Tibial nerve (tissue), 4 donors: Measurements from ENCODE around the gene CDH4. TPM values are rescaled to one million over a fixed set of nuclear protein-coding genes. Genes with fewer than 3 reads are reported as not detected.

Source experiments
- DNase-seq, 2 donors: peaks; one replicate each; pipeline ENCODE4 v3.0.0-alpha.2; 2019; ENCODE audit warnings: low spot score in 2 of 2
- H3K27ac ChIP-seq, 4 donors: fragments of 200-600 bp; sonication (generic) in 3 of 4; one replicate each; pipeline ENCODE4 v1.5.1; 2017 to 2019; ENCODE audit warnings: mild to moderate bottlenecking in 1 of 4
- H3K27me3 ChIP-seq, 2 donors: fragments of 200-600 bp; sonication (generic) in 1 of 2; one replicate each; pipeline versions ENCODE4 v1.5.1 to v1.6.0; 2017 to 2019
- H3K36me3 ChIP-seq, 3 donors: fragments of 200-600 bp; sonication (generic); one replicate each; pipeline ENCODE4 v1.5.1; 2018 to 2019
- H3K4me1 ChIP-seq, 4 donors: fragments of 200-600 bp; sonication (generic) in 3 of 4; one replicate each; pipeline ENCODE4 v1.5.1; 2017 to 2019
- H3K4me3 ChIP-seq, 4 donors: fragments of 200-600 bp; sonication (generic) in 3 of 4; one replicate each; pipeline ENCODE4 v1.5.1; 2017 to 2019; ENCODE audit warnings: mild to moderate bottlenecking in 1 of 4, moderate library complexity in 1 of 4
- H3K9me3 ChIP-seq, 4 donors: fragments of 200-600 bp; sonication (generic) in 3 of 4; one replicate each; pipeline ENCODE4 v1.5.1; 2017 to 2019
- CTCF ChIP-seq, 5 experiments: fragments of 200-600 bp in 3 of 5; fragments of 450-650 bp in 2 of 5; sonication (generic) in 3 of 5; IDR thresholded peaks; one replicate each; pipeline ENCODE4 v1.5.1; 2016 to 2019; ENCODE audit warnings: antibody characterized with exemption in 5 of 5, mild to moderate bottlenecking in 3 of 5, moderate library complexity in 2 of 5
- EP300 ChIP-seq, 2 donors: sonication (generic); formaldehyde crosslinking; IDR thresholded peaks; one replicate each; pipeline ENCODE4 v1.6.1; 2017; ENCODE audit warnings: antibody characterized with exemption in 2 of 2, mild to moderate bottlenecking in 1 of 2
- POLR2A ChIP-seq, 2 donors: fragments of 450-650 bp; IDR thresholded peaks; one replicate each; pipeline ENCODE4 v1.6.1; 2017; ENCODE audit warnings: antibody characterized with exemption in 2 of 2, mild to moderate bottlenecking in 2 of 2, moderate library complexity in 2 of 2
- WGBS, 2 donors: methylation state at CpG; one replicate each; pipeline ENCODE4 v1.1.5; 2018; 5-methylcytosine and 5-hydroxymethylcytosine counted together
- total RNA-seq, 4 donors: library from RNA; depleted of rRNA; stranded (reverse); fragments of >200 nt; gene quantifications; one replicate each; pipeline ENCODE4 v1.1.0, GENCODE V29; 2016

Gene CDH4
- total RNA-seq, 4 donors from 2014 or later = 0.78 to 2.3 (median 1.0) TPM

GRCh38 chr20:61974357-61974665 lies 722.2 kb downstream of the CDH4 start:
- 87 to 96% methylated on average over 9 to 14 of the region's 14 CpGs for WGBS, 2 donors
- no peak for DNase-seq
- no peak overlapping the region for H3K4me3 ChIP-seq
- H3K27me3 ChIP-seq = no peaks in the 10 kb centered on the region
- no peaks in the 10 kb centered on the region for H3K4me1 ChIP-seq
- peaks cover 0 to 58% (median 14%) of the 10 kb centered on the region in 3 donors for H3K36me3 ChIP-seq
- H3K27ac ChIP-seq = no peak overlapping the region
- H3K9me3 ChIP-seq = no peaks in the 10 kb centered on the region
- TF ChIP-seq POLR2A (IDR thresholded peaks at IDR 0.05) (no peak), CTCF (IDR thresholded peaks at IDR 0.05) (no peak), EP300 (IDR thresholded peaks at IDR 0.05) (no peak)

- Histone ChIP-seq H3K9me3 (no peaks in the 10 kb centered on the region), H3K4me3 (no peak overlapping the region), H3K27ac (no peak overlapping the region), H3K4me1 (no peaks in the 10 kb centered on the region), H3K27me3 (no peaks in the 10 kb centered on the region), H3K36me3 (peaks cover 0 to 71% (median 14%) of the 10 kb centered on the region in 3 donors)
- no peak for TF ChIP-seq CTCF (IDR thresholded peaks at IDR 0.05)
- no peak for TF ChIP-seq POLR2A (IDR thresholded peaks at IDR 0.05)
- no peak for TF ChIP-seq EP300 (IDR thresholded peaks at IDR 0.05)
- no peak for DNase-seq
- 75 to 76% methylated on average over 11 of the region's 11 CpGs for WGBS, 2 donors
These were observed 723.5 kb downstream of the CDH4 start for GRCh38 chr20:61975407-61976129.

DNA sequence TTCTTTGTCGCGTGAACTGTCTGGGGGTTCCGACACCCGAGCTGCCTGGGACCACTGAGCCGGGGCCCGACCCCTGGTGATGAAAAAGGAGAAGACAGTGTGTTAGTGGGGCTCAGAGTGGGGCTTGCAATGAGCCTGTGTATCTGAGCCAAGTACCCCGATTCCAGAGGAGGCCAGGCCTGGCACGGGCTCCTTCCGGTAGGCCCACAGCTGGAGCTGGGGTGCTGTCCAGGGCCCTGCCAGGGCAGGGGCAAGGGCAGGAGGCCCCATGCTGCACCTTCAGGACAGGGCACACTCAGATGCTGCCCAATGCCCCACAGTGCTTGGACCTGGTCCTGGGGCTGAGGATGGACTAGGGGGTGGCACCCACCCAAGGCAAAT lies 724.2 kb downstream of the CDH4 start:
- TF ChIP-seq EP300 (IDR thresholded peaks at IDR 0.05) (no peak), CTCF (IDR thresholded peaks at IDR 0.05) (no peak)
- no peak for DNase-seq
- 82 to 84% methylated on average over 6 to 7 of the region's 9 CpGs for WGBS, 2 donors
- Histone ChIP-seq H3K27me3 (no peaks in the 10 kb centered on the region), H3K36me3 (peaks cover 0 to 74% (median 14%) of the 10 kb centered on the region in 3 donors), H3K4me1 (peaks cover 0 to 3% (median 0%) of the 10 kb centered on the region in 4 donors), H3K9me3 (no peaks in the 10 kb centered on the region), H3K27ac (no peak overlapping the region), H3K4me3 (no peak overlapping the region)

DNA sequence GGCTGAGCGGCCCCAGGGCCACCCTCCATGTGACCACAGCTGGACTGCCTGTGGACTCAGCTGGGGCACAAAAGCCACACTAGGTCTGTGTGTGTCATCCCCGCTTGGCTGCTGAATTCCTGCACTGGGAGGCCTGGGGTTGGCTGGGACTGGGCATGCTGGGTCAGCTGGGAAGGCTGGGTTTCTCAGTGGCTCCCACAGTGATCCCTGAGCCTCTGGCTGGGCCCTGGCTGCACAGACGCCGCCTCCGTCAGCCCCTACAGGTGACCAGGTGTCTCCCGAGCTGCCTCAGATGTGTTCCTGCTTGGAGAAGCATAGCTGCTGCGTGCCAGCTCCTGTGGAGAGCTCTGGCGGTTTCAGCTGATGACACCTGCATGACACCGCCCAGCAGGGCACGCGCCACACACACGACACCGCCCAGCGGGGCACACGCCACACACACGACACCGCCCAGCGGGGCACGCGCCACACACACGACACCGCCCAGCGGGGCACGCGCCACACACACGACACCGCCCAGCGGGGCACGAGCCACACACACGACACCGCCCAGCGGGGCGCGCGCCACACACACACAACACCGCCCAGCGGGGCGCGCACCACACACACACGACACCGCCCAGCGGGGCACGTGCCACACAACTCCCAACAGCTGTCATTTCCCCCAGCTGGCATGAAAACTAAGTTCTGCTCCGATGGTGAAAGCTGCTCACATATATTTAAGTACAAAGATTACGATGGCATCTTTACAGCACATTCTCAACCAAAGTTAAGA lies 724.8 kb downstream of the CDH4 start:
- DNase-seq = no peak
- Histone ChIP-seq H3K27me3 (no peaks in the 10 kb centered on the region), H3K27ac (no peak overlapping the region), H3K4me3 (no peak overlapping the region), H3K4me1 (peaks cover 0 to 3% (median 0%) of the 10 kb centered on the region in 4 donors), H3K9me3 (no peaks in the 10 kb centered on the region), H3K36me3 (peaks cover 0 to 70% (median 14%) of the 10 kb centered on the region in 3 donors)
- TF ChIP-seq POLR2A (IDR thresholded peaks at IDR 0.05) = no peak
- no peak for TF ChIP-seq EP300 (IDR thresholded peaks at IDR 0.05)
- WGBS, 2 donors = 94% methylated on average over 38 to 42 of the region's 45 CpGs

GRCh38 chr20:61977419-61977786 lies 725.3 kb downstream of the CDH4 start:
- WGBS, 2 donors = 91 to 92% methylated on average over 10 of the region's 10 CpGs

DNA sequence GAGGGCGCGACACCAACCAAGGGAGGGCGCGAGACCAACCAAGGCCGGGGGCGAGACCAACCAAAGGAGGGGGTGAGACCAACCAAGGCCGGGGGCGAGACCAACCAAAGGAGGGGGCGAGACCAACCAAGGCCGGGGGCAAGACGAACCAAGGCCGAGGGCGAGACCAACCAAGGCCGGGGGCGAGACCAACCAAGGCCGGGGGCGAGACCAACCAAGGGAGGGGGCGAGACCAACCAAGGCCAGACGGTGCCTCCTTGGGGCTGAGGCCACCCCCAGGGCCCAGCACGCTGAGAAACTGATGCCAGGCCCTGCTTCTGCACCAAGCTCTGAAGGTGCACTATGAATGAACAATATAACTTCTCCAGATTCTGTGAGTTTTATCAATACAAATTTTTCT lies 726.4 kb downstream of the CDH4 start:
- Histone ChIP-seq H3K9me3 (no peaks in the 10 kb centered on the region), H3K4me3 (no peak overlapping the region), H3K27ac (no peak overlapping the region), H3K27me3 (no peaks in the 10 kb centered on the region), H3K36me3 (peaks cover 0 to 63% (median 13%) of the 10 kb centered on the region in 3 donors), H3K4me1 (peaks cover 0 to 3% (median 0%) of the 10 kb centered on the region in 4 donors)
- no peak for DNase-seq
- TF ChIP-seq EP300 (IDR thresholded peaks at IDR 0.05) (no peak), POLR2A (IDR thresholded peaks at IDR 0.05) (no peak), CTCF (IDR thresholded peaks at IDR 0.05) (no peak)
- WGBS, 2 donors = 98% methylated on average over 20 of the region's 20 CpGs

More at GRCh38 chr20:61977419-61977786, 725.3 kb downstream of the CDH4 start:
- H3K4me1 ChIP-seq = peaks cover 0 to 3% (median 0%) of the 10 kb centered on the region in 4 donors
- H3K27me3 ChIP-seq = no peaks in the 10 kb centered on the region
- no peak overlapping the region for H3K27ac ChIP-seq
- H3K36me3 ChIP-seq = peaks cover 0 to 64% (median 14%) of the 10 kb centered on the region in 3 donors
- DNase-seq = no peak
- H3K4me3 ChIP-seq = no peak overlapping the region
- no peak for TF ChIP-seq EP300 (IDR thresholded peaks at IDR 0.05)
- no peak for TF ChIP-seq POLR2A (IDR thresholded peaks at IDR 0.05)
- no peaks in the 10 kb centered on the region for H3K9me3 ChIP-seq
